Nephron (organoid): ENCODE results near the gene MAP4K4.

Source experiments
- H3K27ac Mint-ChIP-seq, 3 experiments: 2 replicates each; pipeline ENCODE4 v1.8.0; 2020; ENCODE audit warnings: mixed read lengths in 3 of 3, mild to moderate bottlenecking in 2 of 3, moderate library complexity in 1 of 3
- H3K27me3 Mint-ChIP-seq: 2 replicates; pipeline ENCODE4 v1.8.0; 2021; ENCODE audit warnings: low read depth, mild to moderate bottlenecking, moderate library complexity, mixed read lengths
- H3K36me3 Mint-ChIP-seq: 2 replicates; pipeline ENCODE4 v1.8.0; 2020; ENCODE audit warnings: low read depth, mixed read lengths
- H3K4me1 Mint-ChIP-seq: 2 replicates; pipeline ENCODE4 v1.8.0; 2020; ENCODE audit warnings: mixed read lengths
- H3K4me3 Mint-ChIP-seq, 3 experiments: 2 replicates each; pipeline ENCODE4 v1.8.0; 2020; ENCODE audit warnings: mild to moderate bottlenecking in 3 of 3, mixed read lengths in 3 of 3, moderate library complexity in 2 of 3
- H3K9me3 Mint-ChIP-seq: 2 replicates; pipeline ENCODE4 v1.8.0; 2020; ENCODE audit warnings: mixed read lengths
- TF ChIP-seq, protein P1 (sequence below), 3 experiments: fragments of 200-600 bp; sonication (generic); IDR thresholded peaks; one replicate each; pipeline ENCODE4 v1.5.0; 2021; ENCODE audit warnings: antibody characterized with exemption in 3 of 3; ENCODE audit not compliant: unreplicated experiment in 3 of 3

MAP4K4 gene

DNA sequence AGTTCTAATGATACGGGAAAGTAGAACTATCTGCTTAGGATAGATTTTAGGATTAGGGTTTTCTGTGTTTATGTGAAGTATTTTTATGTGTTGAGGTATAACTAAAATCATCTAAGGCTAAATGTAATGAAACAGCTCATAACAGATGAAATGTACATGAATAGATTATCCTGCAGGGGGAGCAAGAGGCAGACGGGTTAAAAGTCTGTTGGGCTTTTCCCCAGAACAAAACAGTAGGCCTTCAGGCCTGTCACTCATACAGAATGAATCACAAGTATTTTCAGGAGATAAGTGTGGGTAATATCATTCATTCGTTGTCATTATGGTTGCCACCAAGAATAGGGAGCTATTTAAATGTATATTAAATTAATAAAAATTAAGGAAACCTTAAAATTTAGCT, 186.4 kb downstream of the MAP4K4 start:
- TF ChIP-seq, protein P1, sequence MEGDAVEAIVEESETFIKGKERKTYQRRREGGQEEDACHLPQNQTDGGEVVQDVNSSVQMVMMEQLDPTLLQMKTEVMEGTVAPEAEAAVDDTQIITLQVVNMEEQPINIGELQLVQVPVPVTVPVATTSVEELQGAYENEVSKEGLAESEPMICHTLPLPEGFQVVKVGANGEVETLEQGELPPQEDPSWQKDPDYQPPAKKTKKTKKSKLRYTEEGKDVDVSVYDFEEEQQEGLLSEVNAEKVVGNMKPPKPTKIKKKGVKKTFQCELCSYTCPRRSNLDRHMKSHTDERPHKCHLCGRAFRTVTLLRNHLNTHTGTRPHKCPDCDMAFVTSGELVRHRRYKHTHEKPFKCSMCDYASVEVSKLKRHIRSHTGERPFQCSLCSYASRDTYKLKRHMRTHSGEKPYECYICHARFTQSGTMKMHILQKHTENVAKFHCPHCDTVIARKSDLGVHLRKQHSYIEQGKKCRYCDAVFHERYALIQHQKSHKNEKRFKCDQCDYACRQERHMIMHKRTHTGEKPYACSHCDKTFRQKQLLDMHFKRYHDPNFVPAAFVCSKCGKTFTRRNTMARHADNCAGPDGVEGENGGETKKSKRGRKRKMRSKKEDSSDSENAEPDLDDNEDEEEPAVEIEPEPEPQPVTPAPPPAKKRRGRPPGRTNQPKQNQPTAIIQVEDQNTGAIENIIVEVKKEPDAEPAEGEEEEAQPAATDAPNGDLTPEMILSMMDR (IDR thresholded peaks at IDR 0.05; ENCODE audit: unreplicated experiment in 3 of 3): peak; percentile 49 to 59 (median 57)
- no peaks in the 10 kb centered on the region for H3K9me3 Mint-ChIP-seq
- H3K27me3 Mint-ChIP-seq: no peaks in the 10 kb centered on the region
- H3K4me1 Mint-ChIP-seq: peaks cover 4% of the 10 kb centered on the region
- no peak overlapping the region for H3K27ac Mint-ChIP-seq
- no peak overlapping the region for H3K4me3 Mint-ChIP-seq
- peaks cover 76% of the 10 kb centered on the region for H3K36me3 Mint-ChIP-seq

DNA sequence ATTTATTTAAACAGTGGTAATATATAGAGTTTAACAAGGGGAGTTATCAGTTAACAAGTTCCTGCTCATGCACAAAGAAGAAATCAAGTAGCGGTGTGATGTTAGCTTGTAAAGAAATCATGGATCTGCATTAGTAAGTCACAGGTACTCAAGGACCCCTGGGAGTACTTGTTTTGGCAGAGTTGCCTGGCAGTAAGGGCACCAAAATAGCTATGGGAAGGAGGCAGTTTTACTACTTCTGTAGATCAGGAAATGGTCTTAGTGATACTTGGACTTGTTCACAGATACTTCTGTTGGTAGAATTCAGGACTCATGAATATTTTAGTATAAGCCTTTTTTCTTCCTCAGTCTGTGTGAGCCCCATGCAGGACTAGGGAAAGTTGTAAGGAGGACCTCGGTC, 186.9 kb downstream of the MAP4K4 start:
- H3K27me3 Mint-ChIP-seq: no peaks in the 10 kb centered on the region
- TF ChIP-seq, protein P1 (IDR thresholded peaks at IDR 0.05; ENCODE audit: unreplicated experiment in 3 of 3): no peak
- no peaks in the 10 kb centered on the region for H3K9me3 Mint-ChIP-seq
- H3K4me3 Mint-ChIP-seq: no peak overlapping the region
- H3K27ac Mint-ChIP-seq: no peak overlapping the region
- peaks cover 5% of the 10 kb centered on the region for H3K4me1 Mint-ChIP-seq
- peaks cover 78% of the 10 kb centered on the region for H3K36me3 Mint-ChIP-seq

DNA sequence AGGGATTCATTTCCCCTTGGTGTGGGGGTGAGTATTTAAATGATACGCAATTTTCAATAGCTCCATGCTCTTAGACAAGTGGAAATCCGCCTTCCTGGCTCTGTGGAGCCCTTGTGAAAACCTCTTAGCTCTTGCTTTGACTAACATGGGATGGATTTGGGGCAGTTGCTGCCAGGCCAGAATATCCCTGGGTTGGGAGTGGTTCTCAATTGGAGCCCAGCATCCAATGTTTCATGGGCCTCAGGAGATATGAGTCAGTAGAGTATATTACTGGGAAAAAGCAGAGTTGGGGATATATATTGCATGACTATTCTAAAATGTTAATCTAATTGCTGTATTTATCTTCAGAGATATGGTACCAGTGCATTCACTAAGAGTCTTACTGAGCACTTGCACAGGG, 189.8 kb downstream of the MAP4K4 start:
- Mint-ChIP-seq H3K4me1 (peaks cover 20% of the 10 kb centered on the region), H3K27ac (no peak overlapping the region), H3K9me3 (no peaks in the 10 kb centered on the region), H3K36me3 (peaks cover 91% of the 10 kb centered on the region), H3K27me3 (no peaks in the 10 kb centered on the region), H3K4me3 (no peak overlapping the region)
- TF ChIP-seq, protein P1 (IDR thresholded peaks at IDR 0.05; ENCODE audit: unreplicated experiment in 3 of 3): no peak

DNA sequence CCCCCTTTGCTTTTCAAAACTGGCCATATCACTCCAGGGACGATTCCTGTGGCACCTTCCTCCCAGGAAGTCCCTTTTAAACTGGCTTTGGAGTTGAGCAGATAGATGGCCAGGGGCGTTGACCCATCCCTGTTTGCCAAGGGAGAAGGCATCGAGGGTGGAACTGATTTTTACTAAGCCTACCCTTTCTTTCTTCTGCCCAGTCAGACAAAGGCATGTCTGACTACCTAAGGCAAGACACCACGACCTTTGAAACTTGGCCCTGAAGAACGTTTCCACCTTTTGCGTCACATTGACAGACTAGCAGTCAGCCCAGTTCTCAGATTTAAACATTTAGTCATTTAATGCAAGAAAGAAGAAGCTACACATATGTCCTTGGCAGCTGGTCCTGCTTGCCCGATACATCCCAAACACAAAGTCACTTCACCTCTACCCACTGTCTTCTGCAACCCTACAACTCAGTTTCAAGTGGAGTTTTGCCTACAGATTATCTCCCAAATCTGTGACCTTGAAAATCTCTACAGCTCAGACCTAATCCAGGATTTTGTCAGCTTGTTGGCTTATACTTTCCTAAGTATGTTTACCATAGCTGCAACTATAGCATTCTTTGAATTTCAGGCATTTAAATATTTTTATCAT, 192.1 kb downstream of the MAP4K4 start:
- TF ChIP-seq, protein P1 (IDR thresholded peaks at IDR 0.05; ENCODE audit: unreplicated experiment in 3 of 3): no peak
- no peak overlapping the region for H3K27ac Mint-ChIP-seq
- peaks cover 25% of the 10 kb centered on the region for H3K4me1 Mint-ChIP-seq
- H3K27me3 Mint-ChIP-seq: no peaks in the 10 kb centered on the region
- no peak overlapping the region for H3K4me3 Mint-ChIP-seq
- peaks cover 91% of the 10 kb centered on the region for H3K36me3 Mint-ChIP-seq
- H3K9me3 Mint-ChIP-seq: no peaks in the 10 kb centered on the region

DNA sequence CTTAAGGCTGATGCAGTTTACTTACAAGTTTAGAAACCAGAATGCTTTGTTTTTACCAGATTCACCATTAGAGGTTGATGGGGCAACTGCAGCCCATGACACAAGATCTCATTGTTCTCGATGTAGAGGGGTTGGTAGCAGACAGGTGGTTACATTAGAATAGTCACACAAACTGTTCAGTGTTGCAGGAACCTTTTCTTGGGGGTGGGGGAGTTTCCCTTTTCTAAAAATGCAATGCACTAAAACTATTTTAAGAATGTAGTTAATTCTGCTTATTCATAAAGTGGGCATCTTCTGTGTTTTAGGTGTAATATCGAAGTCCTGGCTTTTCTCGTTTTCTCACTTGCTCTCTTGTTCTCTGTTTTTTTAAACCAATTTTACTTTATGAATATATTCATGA, 194.9 kb downstream of the MAP4K4 start:
- Mint-ChIP-seq H3K27me3 (no peaks in the 10 kb centered on the region), H3K9me3 (no peaks in the 10 kb centered on the region), H3K27ac (peak overlapping the region in 1 of 3 experiments; percentile 28), H3K36me3 (peaks cover 86% of the 10 kb centered on the region), H3K4me1 (peaks cover 25% of the 10 kb centered on the region), H3K4me3 (no peak overlapping the region)
- TF ChIP-seq, protein P1 (IDR thresholded peaks at IDR 0.05; ENCODE audit: unreplicated experiment in 3 of 3): no peak

DNA sequence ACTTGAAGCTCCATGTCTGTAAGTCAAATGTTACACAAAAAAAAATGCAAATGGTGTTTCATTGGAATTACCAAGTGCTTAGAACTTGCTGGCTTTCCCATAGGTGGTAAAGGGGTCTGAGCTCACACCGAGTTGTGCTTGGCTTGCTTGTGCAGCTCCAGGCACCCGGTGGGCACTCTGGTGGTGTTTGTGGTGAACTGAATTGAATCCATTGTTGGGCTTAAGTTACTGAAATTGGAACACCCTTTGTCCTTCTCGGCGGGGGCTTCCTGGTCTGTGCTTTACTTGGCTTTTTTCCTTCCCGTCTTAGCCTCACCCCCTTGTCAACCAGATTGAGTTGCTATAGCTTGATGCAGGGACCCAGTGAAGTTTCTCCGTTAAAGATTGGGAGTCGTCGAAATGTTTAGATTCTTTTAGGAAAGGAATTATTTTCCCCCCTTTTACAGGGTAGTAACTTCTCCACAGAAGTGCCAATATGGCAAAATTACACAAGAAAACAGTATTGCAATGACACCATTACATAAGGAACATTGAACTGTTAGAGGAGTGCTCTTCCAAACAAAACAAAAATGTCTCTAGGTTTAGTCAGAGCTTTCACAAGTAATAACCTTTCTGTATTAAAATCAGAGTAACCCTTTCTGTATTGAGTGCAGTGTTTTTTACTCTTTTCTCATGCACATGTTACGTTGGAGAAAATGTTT, 196.3 kb downstream of the MAP4K4 start:
- TF ChIP-seq, protein P1 (IDR thresholded peaks at IDR 0.05; ENCODE audit: unreplicated experiment in 3 of 3): no peak
- Mint-ChIP-seq H3K27ac (no peak overlapping the region), H3K27me3 (no peaks in the 10 kb centered on the region), H3K9me3 (no peaks in the 10 kb centered on the region), H3K36me3 (peaks cover 84% of the 10 kb centered on the region), H3K4me1 (peaks cover 25% of the 10 kb centered on the region), H3K4me3 (no peak overlapping the region)
